Body of pancreas (tissue), 4 donors: ENCODE measurements around the gene ZNF688. TPM values are rescaled to one million over a fixed set of nuclear protein-coding genes. Genes with fewer than 3 reads are reported as not detected.

Experiments used
- ATAC-seq: fragments of 150-250 bp; one replicate; pipeline ENCODE4 v1.9.1; 2016
- DNase-seq, 4 donors: peaks; one replicate each; pipeline ENCODE4 v3.0.0-alpha.2; 2019
- H3K27ac ChIP-seq, 4 donors: fragments of 200-600 bp; sonication (generic); 1 replicate in 3 of 4; 2 replicates in 1 of 4; pipeline versions ENCODE4 v1.5.1 to v1.6.1; 2016 to 2019; ENCODE audit warnings: mild to moderate bottlenecking in 1 of 4, mixed read lengths in 1 of 4, moderate library complexity in 1 of 4
- H3K27me3 ChIP-seq, 2 donors: fragments of 200-600 bp; sonication (generic); one replicate each; pipeline ENCODE4 v1.6.0; 2016; ENCODE audit warnings: mild to moderate bottlenecking in 1 of 2
- H3K36me3 ChIP-seq, 2 donors: fragments of 200-600 bp; sonication (generic); replicated peaks in 1 of 2; 2 replicates each; pipeline ENCODE4 v1.5.1; 2016; ENCODE audit warnings: low read depth in 2 of 2; ENCODE audit not compliant: insufficient read depth in 1 of 2
- H3K4me1 ChIP-seq: fragments of 200-600 bp; sonication (generic); one replicate; pipeline ENCODE4 v1.6.0; 2016
- H3K4me3 ChIP-seq, 2 donors: fragments of 200-600 bp; sonication (generic); 1 replicate in 1 of 2; 2 replicates in 1 of 2; pipeline ENCODE4 v1.5.1; 2016 to 2019
- H3K9me3 ChIP-seq, 3 donors: fragments of 200-600 bp; sonication (generic); 1 replicate in 2 of 3; 2 replicates in 1 of 3; pipeline ENCODE4 v1.5.1; 2016
- CTCF ChIP-seq, 7 experiments: fragments of 450-650 bp in 4 of 7; fragments of 200-600 bp in 3 of 7; sonication (generic) in 3 of 7; IDR thresholded peaks; one replicate each; pipeline ENCODE4 v1.5.1; 2016 to 2019; ENCODE audit warnings: antibody characterized with exemption in 7 of 7
- POLR2A ChIP-seq, 3 donors: fragments of 450-650 bp; IDR thresholded peaks; one replicate each; pipeline ENCODE4 v1.6.1; 2016; ENCODE audit warnings: antibody characterized with exemption in 3 of 3, mild to moderate bottlenecking in 2 of 3
- WGBS, 2 donors: methylation state at CpG; one replicate each; pipeline ENCODE4 v1.1.5; 2017; 5-methylcytosine and 5-hydroxymethylcytosine counted together
- intact Hi-C: fragments of 100-400 bp; cut with DNase I; formaldehyde crosslinking; loops from one replicate; pipeline ENCODE4 v1.15.1; 2023
- small RNA-seq: library from RNA; depleted of rRNA; stranded (forward); fragments of <200 nt; gene quantifications from one replicate; pipeline ENCODE3, GENCODE V24; 2016
- total RNA-seq, 2 donors: library from RNA; depleted of rRNA; stranded (reverse); fragments of >200 nt; gene quantifications; one replicate each; pipeline ENCODE4 v1.1.0, GENCODE V29; 2016

Gene ZNF688
- total RNA-seq, 2 donors from 2014 or later: 19.2 to 27.4 TPM

- Histone ChIP-seq H3K4me3 (no peak overlapping the region), H3K27ac (no peak overlapping the region), H3K27me3 (no peaks in the 10 kb centered on the region), H3K9me3 (no peaks in the 10 kb centered on the region), H3K4me1 (peaks cover 15% of the 10 kb centered on the region), H3K36me3 (no peaks in the 10 kb centered on the region)
- TF ChIP-seq CTCF (IDR thresholded peaks at IDR 0.05) (no peak), POLR2A (IDR thresholded peaks at IDR 0.05) (no peak)
- ATAC-seq (no peak), DNase-seq (no peak)
- WGBS, 2 donors: 75 to 87% methylated on average over 6 to 7 of the region's 7 CpGs
- intact Hi-C loops: loop anchor here (5.0 kb wide), 1 partner anchor 89 kb away; the partner anchor contains the start of gene DCTPP1
Observed at GRCh38 chr16:30521476-30521872, 50.0 kb downstream of the ZNF688 start.

Small RNAs within 50 kb of the gene (small RNA-seq; reads per million reads assigned to genes)
- not detected for gene AC093249.4

Other genes with a start within 250 kb of the ZNF688 start
- gene CD2BP2, start 216.4 kb downstream of the ZNF688 start, total RNA-seq: 10 to 100 TPM; 19.8 to 20.2 TPM
- 10 to 100 TPM; 17.9 to 22.1 TPM for gene TBC1D10B, start 201.2 kb downstream of the ZNF688 start, total RNA-seq
- not detected for gene MYL11, start 196.9 kb downstream of the ZNF688 start, total RNA-seq
- gene SEPTIN1, start 189.2 kb downstream of the ZNF688 start, total RNA-seq: under 1 TPM; 0.26 to 0.33 TPM
- gene ZNF48, start 176.3 kb downstream of the ZNF688 start, total RNA-seq: 10 to 100 TPM in 1 of 2 donors, 1 to 10 TPM in 1; 9.3 to 12.2 TPM
- gene ZNF771, start 164.1 kb downstream of the ZNF688 start, total RNA-seq: 10 to 100 TPM; 16.6 to 18.8 TPM
- 10 to 100 TPM in 1 of 2 donors, 1 to 10 TPM in 1; 3.3 to 15.0 TPM for gene DCTPP1, start 141.7 kb downstream of the ZNF688 start, total RNA-seq
- gene SEPHS2, start 125.8 kb downstream of the ZNF688 start, total RNA-seq: 10 to 100 TPM; 28.0 to 29.6 TPM
- 1 to 10 TPM; 1.3 to 9.2 TPM for gene ITGAL, start 99.0 kb downstream of the ZNF688 start, total RNA-seq
- gene ZNF768, start 45.1 kb downstream of the ZNF688 start, total RNA-seq: 10 to 100 TPM; 17.8 to 24.1 TPM
- 10 to 100 TPM; 10.2 to 11.4 TPM for gene ZNF747, start 36.9 kb downstream of the ZNF688 start, total RNA-seq
- gene ZNF764, start 13.3 kb downstream of the ZNF688 start, total RNA-seq: 10 to 100 TPM in 1 of 2 donors, 1 to 10 TPM in 1; 8.3 to 23.7 TPM
- 10 to 100 TPM; 10.9 to 16.1 TPM for gene ZNF785, start 14.0 kb upstream of the ZNF688 start, total RNA-seq
- 1 to 10 TPM; 4.6 to 7.0 TPM for gene ZNF689, start 38.7 kb upstream of the ZNF688 start, total RNA-seq
- gene PRR14, start 79.2 kb upstream of the ZNF688 start, total RNA-seq: 10 to 100 TPM; 20.5 to 65.6 TPM
- 10 to 100 TPM; 20.8 to 76.8 TPM for gene FBRS, start 86.7 kb upstream of the ZNF688 start, total RNA-seq
- 10 to 100 TPM; 27.5 to 30.0 TPM for gene SRCAP, start 127.5 kb upstream of the ZNF688 start, total RNA-seq
- 10 to 100 TPM; 17.6 to 24.7 TPM for gene PHKG2, start 176.7 kb upstream of the ZNF688 start, total RNA-seq
- 10 to 100 TPM in 1 of 2 donors, 1 to 10 TPM in 1; 1.6 to 28.0 TPM for gene CFAP119, start 190.3 kb upstream of the ZNF688 start, total RNA-seq
- 10 to 100 TPM; 44.9 to 79.8 TPM for gene RNF40, start 190.6 kb upstream of the ZNF688 start, total RNA-seq
- gene ZNF629, start 215.5 kb upstream of the ZNF688 start, total RNA-seq: 1 to 10 TPM; 8.6 to 9.2 TPM